ENCODE data around the gene GABRB1.

Gene GABRB1

GRCh38 chr4:47031011-47031678, at the start of gene GABRB1:
TSS of gene GABRB1 (plus strand) at chr4:47031567.
- no peak for DNase-seq (ENCODE audit: low read depth in 2 of 2)

DNA sequence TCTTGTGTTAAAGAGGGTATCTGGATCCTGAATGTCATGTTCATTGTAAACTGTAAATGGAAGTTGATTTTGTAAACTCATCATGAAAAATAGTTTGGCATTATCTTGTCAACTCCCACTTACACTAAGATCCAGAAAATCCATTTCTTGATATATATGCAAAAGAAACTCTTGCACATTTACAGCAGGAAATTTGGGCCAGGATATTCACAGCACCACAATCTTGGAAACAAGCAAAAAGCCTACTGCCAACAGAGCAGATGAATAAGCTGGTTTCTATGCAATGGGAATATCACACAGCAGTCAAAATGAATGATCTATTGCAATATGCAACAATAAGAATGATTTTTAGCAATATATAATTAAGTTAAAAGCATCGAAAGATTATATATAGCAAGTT, 46.6 kb upstream of the GABRB1 start:
- no peak for DNase-seq (ENCODE audit: low read depth in 2 of 2)

DNA sequence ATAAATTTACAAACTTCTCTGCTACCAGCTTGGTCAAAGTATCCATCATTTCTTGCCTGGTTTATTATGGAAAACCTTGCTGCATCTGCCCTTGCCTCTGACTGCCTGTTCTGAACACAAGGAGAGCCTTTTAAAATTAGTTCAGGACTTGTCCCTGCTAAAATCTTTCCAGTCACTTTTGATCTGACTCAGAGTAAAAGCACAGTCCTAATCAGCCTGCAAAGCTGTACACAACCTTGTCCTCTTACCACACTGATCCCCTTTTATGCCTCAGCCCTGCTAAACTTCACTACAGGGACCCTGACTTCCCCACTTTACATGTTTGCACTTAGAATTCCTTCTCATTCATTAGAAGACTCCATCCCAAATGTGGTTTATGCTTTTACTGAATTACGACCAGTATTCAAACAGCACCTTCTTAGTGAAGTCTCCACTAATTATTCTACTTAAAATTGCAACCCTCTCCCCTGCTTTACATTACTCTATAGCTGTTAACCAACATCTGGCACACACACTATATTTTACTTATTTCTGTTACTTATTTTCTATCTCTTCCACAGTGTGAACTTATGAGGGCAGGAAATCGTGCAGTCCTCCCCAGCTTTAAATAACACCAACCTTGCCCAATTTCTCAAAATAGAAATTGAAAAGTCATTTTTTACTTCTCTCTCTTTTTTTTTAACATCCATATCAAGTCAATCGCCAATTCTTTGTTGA, 44.3 kb upstream of the GABRB1 start:
- no peak for DNase-seq (ENCODE audit: low read depth in 2 of 2)

- DNase-seq (ENCODE audit: low read depth in 2 of 2): no peak
Measured at GRCh38 chr4:46992338-46992737, 39.0 kb upstream of the GABRB1 start.

DNA sequence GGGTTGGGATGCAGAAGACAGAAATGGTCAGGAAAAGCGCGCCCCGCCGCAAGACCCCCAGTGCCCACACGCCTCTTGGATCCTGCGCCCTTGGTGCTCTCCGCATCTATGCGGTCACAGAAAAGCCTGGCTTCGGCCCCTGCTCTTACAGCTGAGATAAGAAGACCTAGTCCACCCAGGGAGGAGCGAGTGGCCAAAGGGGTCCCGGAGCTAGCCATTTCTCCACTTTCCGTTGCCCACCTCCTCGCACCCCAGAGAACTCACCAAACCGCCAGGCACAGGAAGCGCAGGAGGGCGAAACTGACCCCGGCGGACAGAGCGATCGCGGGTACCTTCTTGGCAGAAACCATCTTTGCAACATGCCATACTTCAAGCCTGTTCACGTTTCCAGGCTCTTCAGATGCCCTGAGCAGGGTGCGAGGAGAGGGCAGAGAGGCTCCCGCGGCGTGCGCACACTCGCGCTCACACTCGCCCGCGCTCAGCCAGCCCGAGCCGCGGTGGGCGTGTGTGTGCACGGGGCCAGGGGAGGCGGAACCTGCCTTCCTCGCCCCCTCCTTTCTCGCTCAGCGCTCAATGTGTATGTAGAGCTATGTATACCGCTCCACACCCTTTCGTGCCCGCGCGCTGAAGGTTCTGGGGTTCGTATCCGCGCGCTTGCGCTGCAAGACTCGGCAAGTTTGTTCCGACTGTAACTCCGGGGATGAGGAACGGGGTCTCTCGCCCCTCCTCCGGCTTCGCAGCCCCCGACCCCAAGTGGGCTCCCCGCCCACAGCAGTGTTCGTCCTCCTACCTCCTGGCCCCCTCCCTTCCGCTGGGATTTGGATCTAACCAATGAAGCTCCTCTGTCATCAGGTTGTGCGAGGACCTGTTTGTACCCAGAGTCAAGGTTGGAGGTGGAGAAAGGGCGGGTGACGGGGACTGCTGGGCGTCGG, 38.0 kb upstream of the GABRB1 start, which contains the start of gene GABRA4:
GABRA4 (minus strand) TSS at position 507 of the 932 bp plus-strand sequence; CDS start at position 350, 157 bp downstream.
- no peak for DNase-seq (ENCODE audit: low read depth in 2 of 2)

DNA sequence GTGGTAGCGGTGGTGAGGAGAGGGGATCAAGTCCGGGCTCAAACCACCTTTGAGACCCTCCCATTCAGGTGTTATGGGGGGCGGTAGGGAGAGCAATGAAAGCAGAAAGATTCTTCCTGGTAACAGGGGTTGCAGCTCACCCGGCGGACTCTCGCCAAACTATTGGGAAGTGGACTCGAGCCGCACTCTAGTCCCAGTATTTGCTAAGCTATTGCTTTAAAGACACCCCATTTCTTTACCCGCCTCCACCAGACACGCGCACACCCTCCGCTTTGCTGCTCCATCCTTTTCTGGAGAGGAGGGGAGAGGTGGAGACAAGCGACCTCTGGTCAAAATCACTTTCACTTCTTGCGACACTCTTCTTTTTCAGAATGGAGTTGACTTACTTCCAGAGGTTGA, 37.4 kb upstream of the GABRB1 start:
- no peak for DNase-seq (ENCODE audit: low read depth in 2 of 2)

GRCh38 chr4:46999566-46999965, 31.8 kb upstream of the GABRB1 start:
- DNase-seq (ENCODE audit: low read depth in 2 of 2): no peak

DNA sequence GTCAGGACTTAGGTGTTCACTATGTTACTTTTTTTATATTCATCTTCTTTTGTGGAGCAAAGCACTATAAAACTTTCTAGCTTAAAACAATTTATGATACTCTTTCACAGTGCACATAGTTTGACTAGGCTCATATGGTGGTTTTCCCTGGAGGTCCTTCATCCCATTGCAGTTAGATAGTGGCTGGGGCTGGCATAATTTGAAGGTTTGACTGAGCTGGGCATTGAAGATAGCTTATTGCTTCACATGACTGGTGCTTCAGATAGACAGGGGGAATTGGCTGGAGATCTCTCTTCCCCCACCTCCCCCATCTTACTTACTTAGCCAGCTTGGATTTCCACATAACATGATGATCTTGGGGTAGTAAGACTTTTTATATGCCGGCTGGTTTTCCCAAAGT, 31.0 kb upstream of the GABRB1 start:
- DNase-seq (ENCODE audit: low read depth in 2 of 2): no peak

DNA sequence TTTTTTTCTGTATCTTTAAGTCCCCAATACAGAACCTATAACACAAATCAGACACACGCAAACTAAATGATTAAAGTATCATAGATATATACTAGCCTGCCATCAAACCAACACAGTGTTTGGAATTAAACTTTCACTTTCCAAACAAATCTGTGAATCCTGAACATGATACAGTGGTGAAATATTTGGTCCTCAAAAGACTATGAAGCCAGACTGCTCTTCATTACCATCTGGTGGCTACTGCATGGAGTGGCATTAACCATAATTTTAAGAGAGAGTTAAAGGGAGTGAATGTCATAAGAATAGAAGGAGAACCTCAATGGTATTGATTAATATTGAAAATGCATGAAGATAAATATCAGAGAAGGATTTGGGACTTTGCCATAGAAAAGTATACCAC, 28.8 kb upstream of the GABRB1 start:
- DNase-seq (ENCODE audit: low read depth in 2 of 2): no peak

GRCh38 chr4:47010347-47010911, 20.9 kb upstream of the GABRB1 start:
- DNase-seq (ENCODE audit: low read depth in 2 of 2): no peak

- DNase-seq (ENCODE audit: low read depth in 2 of 2): no peak
Measured at GRCh38 chr4:47010912-47011446, 20.4 kb upstream of the GABRB1 start.

DNA sequence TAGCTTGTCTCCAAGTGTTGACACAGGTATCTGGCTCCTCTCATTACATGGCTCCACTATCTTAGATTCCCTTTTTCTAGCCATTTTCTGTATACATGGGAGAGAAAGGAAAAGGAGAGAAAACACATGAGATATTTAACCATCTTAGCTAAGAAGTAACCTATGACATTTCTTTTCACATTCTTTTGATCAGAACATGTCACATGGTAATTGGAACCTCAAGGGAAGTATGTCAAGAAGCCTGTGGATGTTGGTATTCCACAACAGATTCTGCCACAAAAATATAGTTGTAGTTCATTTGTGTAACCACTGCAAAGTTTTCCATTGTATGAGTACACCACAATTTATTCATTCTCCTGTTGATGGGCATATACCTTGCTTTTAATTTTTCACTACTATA, 18.7 kb upstream of the GABRB1 start:
- DNase-seq (ENCODE audit: low read depth in 2 of 2): no peak

DNA sequence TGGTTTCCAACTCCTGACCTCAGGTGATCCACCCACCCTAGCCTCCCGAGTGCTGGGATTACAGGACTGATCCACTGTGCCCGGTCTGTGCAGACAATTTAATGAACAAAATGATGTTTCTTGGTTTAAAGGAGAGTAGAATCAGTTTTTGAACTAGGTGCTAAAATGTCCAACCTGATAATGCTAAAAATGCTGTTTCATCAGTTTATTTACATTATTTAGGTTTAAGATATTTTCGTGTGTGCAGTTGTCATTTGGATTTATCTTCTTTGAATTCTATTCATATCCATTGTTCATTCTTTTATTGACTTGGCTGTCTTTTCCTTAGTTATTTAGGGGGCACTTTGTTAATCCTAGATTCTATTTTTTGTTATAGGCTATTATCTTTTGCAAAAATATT, 18.0 kb upstream of the GABRB1 start:
- no peak for DNase-seq (ENCODE audit: low read depth in 2 of 2)

DNA sequence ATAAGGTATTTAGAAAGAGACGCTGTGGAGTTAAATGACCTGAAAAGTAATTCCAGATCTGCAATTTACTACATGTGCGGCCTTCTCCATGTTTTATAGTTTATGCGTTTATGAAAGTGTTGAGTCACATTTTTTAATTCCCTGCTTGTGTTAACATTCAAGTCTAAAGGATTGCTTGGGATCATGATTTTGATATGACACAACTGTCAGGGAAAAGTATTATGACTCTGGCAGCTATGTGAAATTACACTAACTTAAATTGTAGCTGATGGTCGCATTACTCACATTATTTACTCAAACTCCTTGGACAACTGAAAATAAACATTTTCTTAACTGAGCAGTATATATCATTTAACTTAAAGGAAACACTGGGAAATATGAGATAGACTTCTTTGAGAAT, 14.3 kb upstream of the GABRB1 start:
- no peak for DNase-seq (ENCODE audit: low read depth in 2 of 2)

DNA sequence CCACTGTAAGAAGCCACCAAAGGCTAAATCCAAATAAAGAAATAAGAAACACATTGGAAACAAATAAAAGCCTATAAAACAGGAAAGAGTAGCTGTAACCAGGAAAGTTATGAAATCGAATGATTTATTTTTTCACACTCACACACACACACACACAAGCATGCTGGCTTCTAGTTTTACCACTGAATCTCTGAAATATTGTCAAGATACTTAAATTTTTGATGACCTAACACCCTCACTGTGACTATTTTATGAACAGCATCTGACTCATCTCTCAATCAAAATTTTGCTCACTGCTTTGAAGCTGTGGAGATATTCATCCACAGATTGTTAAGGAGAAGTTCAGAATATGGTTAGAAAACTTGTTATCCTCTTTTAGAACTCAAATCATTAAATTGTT, 13.9 kb upstream of the GABRB1 start:
- DNase-seq (ENCODE audit: low read depth in 2 of 2): no peak

GRCh38 chr4:47031751-47032404, 511 bp downstream of the GABRB1 start:
- no peak for DNase-seq (ENCODE audit: low read depth in 2 of 2)

DNA sequence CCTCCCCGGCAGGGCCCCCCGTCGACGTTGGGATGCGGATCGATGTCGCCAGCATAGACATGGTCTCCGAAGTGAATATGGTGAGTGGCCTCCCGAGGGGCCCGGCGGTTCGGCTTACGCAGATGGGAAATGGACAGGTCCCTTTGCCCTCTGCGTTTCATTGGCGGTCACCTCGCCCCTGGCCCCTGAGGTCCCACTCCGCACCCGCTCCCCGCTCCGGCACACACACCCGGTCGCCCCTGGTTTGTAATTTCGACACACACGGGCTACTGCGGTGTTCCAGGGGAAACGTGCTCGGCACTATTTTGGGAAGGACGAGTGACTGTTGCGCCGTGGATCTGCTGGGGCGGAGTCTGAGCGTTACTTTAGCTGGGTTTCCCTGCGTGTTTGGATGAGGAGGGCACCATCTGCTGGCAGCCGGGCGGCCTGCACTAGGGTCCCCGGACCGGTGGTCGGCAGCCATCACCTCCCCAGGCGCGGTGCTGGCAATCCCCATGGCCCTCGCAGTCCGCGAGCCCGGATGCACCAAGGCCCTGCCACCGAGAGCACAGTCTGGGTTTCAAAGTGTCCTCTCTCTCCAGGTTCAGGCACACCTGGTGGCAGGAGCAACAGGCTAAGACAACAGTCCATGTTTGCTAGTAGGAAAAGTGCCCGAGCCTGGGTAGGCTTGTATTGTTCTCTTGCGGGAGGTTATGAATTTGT, 1.2 kb downstream of the GABRB1 start:
- DNase-seq (ENCODE audit: low read depth in 2 of 2): peak; percentile 40 to 45

DNA sequence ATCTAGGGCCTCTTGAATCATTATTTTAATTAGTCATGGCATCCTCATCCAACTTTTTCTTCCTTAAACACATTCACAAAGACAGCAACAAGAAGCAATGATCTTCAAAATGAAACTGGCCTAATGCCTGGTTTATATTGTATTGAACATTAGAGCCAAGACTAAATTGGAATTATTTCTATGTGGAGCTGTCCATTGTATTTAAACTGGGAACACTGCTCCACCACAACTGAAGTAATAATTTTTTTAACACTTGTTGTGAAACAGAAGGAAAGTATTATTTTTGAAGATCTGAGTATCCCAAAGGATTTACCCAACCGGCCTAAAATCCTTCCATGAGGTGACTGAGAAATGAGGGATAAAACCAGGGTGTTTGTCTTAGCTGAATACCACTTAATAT, 6.9 kb downstream of the GABRB1 start:
- no peak for DNase-seq (ENCODE audit: low read depth in 2 of 2)

GRCh38 chr4:47040828-47041227, 9.5 kb downstream of the GABRB1 start:
- no peak for DNase-seq (ENCODE audit: low read depth in 2 of 2)

DNA sequence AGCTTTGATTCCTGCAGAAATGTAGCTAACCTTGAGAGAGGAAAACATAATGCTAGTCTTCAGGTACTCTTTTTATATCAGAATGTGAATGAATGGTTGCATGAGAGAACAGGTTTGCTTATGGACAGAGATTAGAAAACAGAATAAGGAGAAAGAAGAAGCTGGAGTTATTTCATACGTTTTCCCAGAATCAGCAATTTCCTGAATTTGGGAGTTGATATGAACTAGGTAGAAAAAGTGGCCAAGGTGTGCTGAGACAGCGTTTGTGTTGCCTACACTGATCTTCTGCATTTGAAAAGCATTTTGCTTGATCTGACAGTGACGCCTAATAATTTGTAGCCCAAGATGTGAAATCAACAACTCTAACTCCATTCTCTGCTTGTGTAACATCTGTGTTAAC, 12.5 kb downstream of the GABRB1 start:
- DNase-seq (ENCODE audit: low read depth in 2 of 2): no peak

- no peak for DNase-seq (ENCODE audit: low read depth in 2 of 2)
Measured at GRCh38 chr4:47045261-47045660, 13.9 kb downstream of the GABRB1 start.

Data from stimulated activated CD8-positive, alpha-beta memory T cell treated with anti-CD3 and anti-CD28 coated beads, Interleukin-2, amount 100 ng/mL, for 48 hours (primary cell).